Measurements from ENCODE around the gene MYB. TPM values are rescaled to one million over a fixed set of nuclear protein-coding genes. Genes with fewer than 3 reads are reported as not detected.

MYB gene
- total RNA-seq, 2 experiments from 2014 or later = 29.2 to 35.9 TPM

DNA sequence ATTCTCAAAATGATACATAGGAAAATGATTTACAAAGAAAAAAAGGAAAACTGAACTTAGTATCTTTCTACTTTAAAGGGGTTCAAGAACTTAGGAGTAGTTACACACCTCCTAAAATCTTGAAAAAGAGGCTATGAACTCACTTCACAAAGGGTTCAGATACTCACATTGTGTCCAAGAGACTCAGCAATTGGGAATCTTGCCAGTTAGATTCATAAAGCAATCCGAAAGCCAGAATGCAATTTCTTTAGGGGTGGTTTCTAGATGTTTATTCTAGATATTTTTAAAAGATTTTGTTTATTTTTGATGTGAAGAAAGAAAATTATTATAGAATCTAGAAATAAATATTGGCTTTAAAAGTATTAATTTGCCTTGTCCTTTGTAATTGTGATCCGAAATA is 1.7 kb upstream of the MYB start:
- no peaks in the 10 kb centered on the region for H3K27me3 Mint-ChIP-seq
- ATAC-seq (no peak), DNase-seq (no peak)
- intact Hi-C loops (cut with DNase I, micrococcal nuclease) = no loop called here
- no peak overlapping the region for H3K27ac Mint-ChIP-seq
- no peak overlapping the region for H3K4me3 Mint-ChIP-seq
- CTCF ChIA-PET = interaction anchor here (0.9 to 1.9 kb wide), 6 partner anchors 17 to 92 kb away, joined by 3 to 6 read pairs (median 4); no protein-coding TSS in a partner anchor
- no peaks in the 10 kb centered on the region for H3K9me3 Mint-ChIP-seq (ENCODE audit: low read depth)
- H3K36me3 Mint-ChIP-seq (ENCODE audit: low read depth) = peaks cover 8% of the 10 kb centered on the region
- POLR2A ChIA-PET = interaction anchor here (0.7 to 0.8 kb wide), 3 partner anchors 38 to 135 kb away, joined by 3 to 6 read pairs (median 4); no protein-coding TSS in a partner anchor
- peaks cover 32% of the 10 kb centered on the region for H3K4me1 Mint-ChIP-seq

DNA sequence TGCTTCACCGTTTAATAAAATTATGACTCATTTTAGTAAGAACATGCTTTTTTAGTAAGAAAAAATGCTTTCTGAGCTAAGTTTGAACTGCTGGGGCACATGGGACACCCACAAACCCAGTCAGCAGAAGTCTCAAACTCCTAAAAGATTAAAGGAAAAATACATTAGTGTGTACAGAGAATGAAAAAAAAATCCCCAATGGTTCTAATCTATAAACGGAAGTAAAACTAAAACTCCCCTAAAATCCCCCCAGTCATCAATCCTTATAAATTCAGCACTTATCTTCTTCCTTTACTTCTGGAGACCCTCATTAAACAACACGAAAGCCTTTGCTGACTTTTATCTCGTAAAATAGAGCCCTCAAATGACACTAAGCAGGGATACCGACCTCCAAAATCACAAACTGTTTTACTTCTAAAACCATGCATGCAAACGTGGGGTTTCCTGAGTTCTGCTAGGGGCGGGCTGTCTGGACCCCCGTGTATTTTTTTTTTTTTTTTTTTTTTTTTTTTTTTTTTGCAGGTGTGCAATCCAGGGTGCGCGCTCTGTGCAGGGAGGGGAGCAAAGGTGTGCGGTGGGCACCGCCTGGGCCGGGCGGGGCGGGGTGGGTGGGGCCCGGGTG is 1.1 kb upstream of the MYB start:
- Mint-ChIP-seq H3K4me1 (peaks cover 33% of the 10 kb centered on the region), H3K36me3 (ENCODE audit: low read depth) (peaks cover 8% of the 10 kb centered on the region), H3K4me3 (peak overlapping the region; percentile 75), H3K27me3 (no peaks in the 10 kb centered on the region), H3K27ac (peak overlapping the region; percentile 93), H3K9me3 (ENCODE audit: low read depth) (no peaks in the 10 kb centered on the region)
- intact Hi-C loops (cut with DNase I, micrococcal nuclease) = loop anchor here (1.0 to 10.0 kb wide), 6 partner anchors 10 to 1228 kb away; partner anchors contain the start of gene TBPL1 (in 1 of the 2)
- peak; percentile 2 for ATAC-seq
- DNase-seq = peak; percentile 52
- CTCF ChIA-PET = interaction anchor here (0.9 to 1.8 kb wide), 7 partner anchors 23 to 92 kb away, joined by 3 to 6 read pairs (median 4); no protein-coding TSS in a partner anchor
- POLR2A ChIA-PET = interaction anchor here (0.7 to 1.5 kb wide), 4 partner anchors 39 to 167 kb away, joined by 3 to 10 read pairs (median 6); partner anchors contain the start of gene HBS1L

DNA sequence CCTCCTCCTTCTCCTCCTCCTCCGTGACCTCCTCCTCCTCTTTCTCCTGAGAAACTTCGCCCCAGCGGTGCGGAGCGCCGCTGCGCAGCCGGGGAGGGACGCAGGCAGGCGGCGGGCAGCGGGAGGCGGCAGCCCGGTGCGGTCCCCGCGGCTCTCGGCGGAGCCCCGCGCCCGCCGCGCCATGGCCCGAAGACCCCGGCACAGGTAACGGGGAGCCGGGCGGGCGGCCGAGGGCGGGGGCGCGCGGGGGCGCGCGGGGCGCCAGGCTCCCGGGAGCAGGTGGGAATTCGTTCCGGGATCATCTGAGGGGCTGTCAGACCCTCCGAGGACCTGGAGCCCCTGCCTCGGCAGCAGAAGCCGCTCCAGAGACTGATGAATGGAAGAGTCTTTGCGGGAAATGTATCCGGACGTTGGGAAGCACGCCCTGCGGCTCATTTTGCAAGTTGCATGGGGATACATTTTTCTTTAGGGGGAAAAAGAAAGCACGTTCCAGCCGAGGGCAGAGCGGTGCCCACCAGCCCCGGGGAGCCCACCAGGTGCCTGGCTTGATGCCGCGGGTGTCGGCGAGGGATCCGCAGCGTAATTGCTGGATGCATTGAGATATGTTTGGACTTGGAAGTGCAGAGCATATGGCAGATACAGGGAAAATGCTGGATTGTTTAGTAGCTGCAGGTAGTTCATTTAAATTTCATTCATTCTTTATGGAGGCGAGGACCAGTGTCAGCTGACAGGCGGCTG is 394 bp downstream of the MYB start:
- peak overlapping the region; percentile 91 for H3K4me3 Mint-ChIP-seq
- DNase-seq (peak; percentile 29), ATAC-seq (no peak)
- peaks cover 36% of the 10 kb centered on the region for H3K4me1 Mint-ChIP-seq
- no peaks in the 10 kb centered on the region for H3K9me3 Mint-ChIP-seq (ENCODE audit: low read depth)
- CTCF ChIA-PET = interaction anchor here (0.6 to 1.8 kb wide), 7 partner anchors 13 to 126 kb away, joined by 3 to 6 read pairs (median 4); partner anchors contain the start of gene HBS1L
- H3K27me3 Mint-ChIP-seq = no peaks in the 10 kb centered on the region
- peaks cover 18% of the 10 kb centered on the region for H3K36me3 Mint-ChIP-seq (ENCODE audit: low read depth)
- peak overlapping the region; percentile 93 for H3K27ac Mint-ChIP-seq
- POLR2A ChIA-PET = interaction anchor here (0.8 to 1.5 kb wide), 5 partner anchors 12 to 168 kb away, joined by 3 to 10 read pairs (median 6); partner anchors contain the start of gene HBS1L
- intact Hi-C loops (cut with DNase I, micrococcal nuclease) = loop anchor here (2.0 to 10.0 kb wide), 6 partner anchors 149 to 1229 kb away; partner anchors contain the start of gene TBPL1 (in 1 of the 2)

DNA sequence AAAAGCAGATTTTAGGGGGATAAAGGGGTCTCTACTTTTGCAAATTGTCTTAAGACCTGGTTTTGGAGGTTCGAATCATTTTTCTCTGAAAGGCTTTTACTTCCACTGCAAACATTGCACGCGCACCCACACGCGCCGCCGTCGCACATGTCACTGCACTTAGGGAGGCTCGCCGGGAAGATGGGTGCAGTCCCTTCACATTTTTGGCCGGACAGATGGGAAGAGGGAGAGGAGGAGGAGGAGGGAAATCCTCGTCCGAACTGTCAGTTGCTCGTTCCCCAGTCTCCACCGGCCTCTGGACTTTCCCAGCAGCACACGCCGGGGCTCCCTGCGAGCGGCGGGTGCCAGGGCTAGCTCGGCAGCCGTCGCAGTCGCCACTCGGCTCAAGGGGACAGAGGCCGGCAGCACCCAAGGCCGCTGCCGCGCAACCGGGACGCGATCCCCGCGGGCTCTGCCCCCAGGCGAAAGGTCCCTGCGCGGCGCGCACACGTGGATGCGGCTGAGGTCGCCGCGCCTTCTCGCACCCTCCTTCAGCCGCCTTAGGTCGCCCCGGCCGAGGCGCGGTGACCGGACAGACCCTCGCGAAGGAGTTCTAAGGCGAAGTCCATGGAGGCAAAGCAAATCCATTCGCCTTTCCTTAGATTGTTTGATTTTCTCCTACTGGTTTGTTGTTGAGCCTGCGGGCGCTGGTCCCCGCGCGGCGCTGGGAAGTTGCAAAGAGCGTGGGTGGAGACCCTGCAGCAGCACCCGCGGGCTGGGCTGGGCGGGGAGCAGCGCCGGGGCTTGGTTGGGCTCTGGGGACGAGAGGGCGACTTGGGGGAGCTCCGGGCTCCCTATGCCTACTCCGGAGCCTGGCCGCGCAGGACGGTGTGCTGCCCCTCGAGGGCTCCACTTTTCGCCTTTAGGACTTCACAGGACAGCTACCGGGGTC is 1.2 kb downstream of the MYB start:
- intact Hi-C loops (cut with DNase I, micrococcal nuclease) = loop anchor here (1.0 to 10.0 kb wide), 20 partner anchors 12 to 1230 kb away; partner anchors contain the start of genes HBS1L (in 1 of the 2) and TBPL1 (in 1 of the 2)
- peak; percentile 5 for ATAC-seq
- ChIA-PET CTCF (interaction anchor here (0.6 to 2.4 kb wide), 7 partner anchors 14 to 474 kb away, joined by 3 to 6 read pairs (median 3); partner anchors contain the start of gene HBS1L), POLR2A (interaction anchor here (1.0 to 2.7 kb wide), 4 partner anchors 19 to 128 kb away, joined by 3 to 14 read pairs (median 6); partner anchors contain the start of gene HBS1L)
- Mint-ChIP-seq H3K36me3 (ENCODE audit: low read depth) (peaks cover 23% of the 10 kb centered on the region), H3K9me3 (ENCODE audit: low read depth) (no peaks in the 10 kb centered on the region), H3K4me1 (peaks cover 32% of the 10 kb centered on the region), H3K27me3 (no peaks in the 10 kb centered on the region), H3K27ac (peak overlapping the region; percentile 93), H3K4me3 (peak overlapping the region; percentile 91)
- peak; percentile 72 for DNase-seq

DNA sequence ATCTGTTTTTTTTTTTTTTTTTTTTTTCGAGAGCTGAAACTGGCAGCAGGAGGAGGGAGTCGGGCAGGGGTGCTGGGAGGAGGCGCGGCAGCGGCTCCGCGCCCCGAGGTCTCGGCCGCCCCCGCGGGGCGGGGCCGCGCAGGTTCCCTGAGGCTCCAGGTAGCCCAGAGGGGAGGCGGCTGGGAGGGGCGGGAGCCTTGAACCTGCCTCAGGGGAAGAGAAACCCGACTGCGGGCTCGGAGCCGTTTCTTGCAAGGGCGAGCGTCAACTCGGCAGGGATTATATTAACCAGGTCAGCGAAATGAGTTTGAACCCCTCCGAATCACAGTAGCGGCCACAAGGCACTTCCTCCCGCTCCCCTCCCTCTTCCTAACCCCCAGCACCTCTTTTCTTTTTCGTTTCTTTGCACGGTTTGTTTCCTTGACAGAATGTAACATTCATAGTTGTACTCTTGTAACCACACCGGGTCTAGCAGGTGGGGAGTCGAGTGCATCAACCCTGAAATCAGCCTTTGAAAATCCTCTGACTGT is 2.0 kb downstream of the MYB start:
- ATAC-seq (peak; percentile 68), DNase-seq (peak; percentile 89)
- H3K4me3 Mint-ChIP-seq = peak overlapping the region; percentile 91
- peaks cover 27% of the 10 kb centered on the region for H3K36me3 Mint-ChIP-seq (ENCODE audit: low read depth)
- H3K27ac Mint-ChIP-seq = peak overlapping the region; percentile 93
- H3K4me1 Mint-ChIP-seq = peaks cover 30% of the 10 kb centered on the region
- ChIA-PET CTCF (interaction anchor here (0.6 to 2.6 kb wide), 24 partner anchors 10 to 225 kb away, joined by 3 to 19 read pairs (median 4); partner anchors contain the start of gene HBS1L), POLR2A (interaction anchor here (0.8 to 2.7 kb wide), 6 partner anchors 20 to 129 kb away, joined by 3 to 14 read pairs (median 4); partner anchors contain the start of gene HBS1L)
- intact Hi-C loops (cut with DNase I, micrococcal nuclease) = loop anchor here (1.0 to 10.0 kb wide), 20 partner anchors 13 to 1231 kb away; partner anchors contain the start of genes HBS1L (in 1 of the 2) and TBPL1 (in 1 of the 2)
- H3K9me3 Mint-ChIP-seq (ENCODE audit: low read depth) = no peaks in the 10 kb centered on the region
- no peaks in the 10 kb centered on the region for H3K27me3 Mint-ChIP-seq

DNA sequence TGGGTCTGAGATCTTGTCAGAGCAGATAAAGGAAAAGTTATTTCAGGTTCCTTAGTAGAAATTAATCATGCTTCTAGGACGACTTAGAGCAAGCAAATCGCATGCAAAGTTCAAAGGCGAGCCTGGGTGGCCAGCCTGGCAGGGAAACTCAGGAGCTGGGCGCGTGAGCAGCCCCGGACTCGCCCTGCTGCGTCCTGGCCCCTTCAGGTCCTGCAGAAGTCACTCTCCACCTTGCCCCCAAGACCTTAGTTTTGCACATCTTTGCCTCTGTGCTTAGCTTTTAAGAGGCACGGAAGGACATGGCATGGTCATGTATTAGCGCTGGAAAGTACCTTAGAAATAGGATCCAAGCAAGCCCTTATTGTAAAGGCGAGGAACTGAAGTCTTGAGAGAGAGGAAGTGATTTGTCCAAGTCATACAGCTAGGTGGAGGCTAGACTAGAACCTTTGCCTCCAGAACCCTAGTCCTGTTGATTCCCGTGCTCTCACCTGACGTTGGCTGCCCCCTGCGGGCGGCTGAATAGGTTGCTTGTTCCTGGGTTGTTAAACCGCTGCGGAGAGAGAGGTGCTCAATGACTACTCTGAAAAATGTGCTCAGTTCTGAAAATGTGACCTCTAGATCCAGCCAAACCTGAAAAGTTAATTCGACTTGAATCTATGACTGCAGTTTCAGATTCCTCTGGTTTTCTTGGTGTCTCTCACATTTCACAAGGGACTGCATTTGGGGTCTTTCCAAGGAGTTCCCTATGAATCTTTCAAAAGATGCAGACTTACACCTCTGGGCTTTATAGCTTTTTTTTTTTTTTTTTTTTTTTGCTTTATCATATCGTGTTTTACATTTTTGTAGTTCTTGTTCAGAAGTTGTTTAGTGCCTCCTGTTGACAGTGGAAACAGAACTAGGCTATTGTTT is 2.7 kb downstream of the MYB start:
- intact Hi-C loops (cut with DNase I, micrococcal nuclease) = loop anchor here (1.0 to 10.0 kb wide), 20 partner anchors 13 to 1231 kb away; partner anchors contain the start of genes HBS1L (in 1 of the 2) and TBPL1 (in 1 of the 2)
- peak; percentile 92 for DNase-seq
- Mint-ChIP-seq H3K36me3 (ENCODE audit: low read depth) (peaks cover 31% of the 10 kb centered on the region), H3K4me1 (peaks cover 26% of the 10 kb centered on the region), H3K27ac (peak overlapping the region; percentile 93), H3K27me3 (no peaks in the 10 kb centered on the region), H3K4me3 (peak overlapping the region; percentile 91), H3K9me3 (ENCODE audit: low read depth) (no peaks in the 10 kb centered on the region)
- POLR2A ChIA-PET = interaction anchor here (0.5 to 2.7 kb wide), 7 partner anchors 20 to 188 kb away, joined by 3 to 14 read pairs (median 3); partner anchors contain the start of gene HBS1L
- CTCF ChIA-PET = interaction anchor here (0.6 to 2.6 kb wide), 32 partner anchors 9 to 224 kb away, joined by 3 to 19 read pairs (median 4); partner anchors contain the start of gene HBS1L
- ATAC-seq = peak; percentile 55

DNA sequence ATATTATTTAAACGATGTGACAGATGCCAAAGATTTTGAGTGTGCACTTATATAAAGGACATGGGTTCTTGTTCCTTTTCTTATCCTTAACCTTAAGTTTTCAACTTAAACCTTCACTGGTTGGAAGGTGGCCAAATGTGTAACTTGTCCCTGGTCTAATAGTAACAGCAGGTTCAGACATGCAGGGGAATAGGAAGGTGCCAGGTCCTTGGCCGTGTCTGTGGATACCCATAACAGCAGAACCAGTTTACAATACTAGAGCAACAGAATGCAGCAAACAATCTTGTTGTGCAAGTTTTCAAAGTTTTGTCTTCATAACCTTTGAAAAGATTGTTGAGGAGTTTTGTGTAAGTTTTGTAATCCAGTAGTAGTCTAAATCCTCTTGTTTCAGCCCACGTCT is 4.4 kb downstream of the MYB start:
- DNase-seq = no peak
- Mint-ChIP-seq H3K4me3 (no peak overlapping the region), H3K27me3 (no peaks in the 10 kb centered on the region), H3K4me1 (peaks cover 18% of the 10 kb centered on the region), H3K9me3 (ENCODE audit: low read depth) (no peaks in the 10 kb centered on the region), H3K36me3 (ENCODE audit: low read depth) (peaks cover 48% of the 10 kb centered on the region), H3K27ac (no peak overlapping the region)
- ChIA-PET CTCF (interaction anchor here (0.6 to 2.6 kb wide), 5 partner anchors 16 to 479 kb away, joined by 3 to 19 read pairs (median 3); no protein-coding TSS in a partner anchor), POLR2A (no interaction called here)
- ATAC-seq = no peak
- intact Hi-C loops (cut with DNase I, micrococcal nuclease) = loop anchor here in 1 of 2 experiments (10.0 kb wide), 2 partner anchors 941 to 1011 kb away; no protein-coding TSS in a partner anchor

DNA sequence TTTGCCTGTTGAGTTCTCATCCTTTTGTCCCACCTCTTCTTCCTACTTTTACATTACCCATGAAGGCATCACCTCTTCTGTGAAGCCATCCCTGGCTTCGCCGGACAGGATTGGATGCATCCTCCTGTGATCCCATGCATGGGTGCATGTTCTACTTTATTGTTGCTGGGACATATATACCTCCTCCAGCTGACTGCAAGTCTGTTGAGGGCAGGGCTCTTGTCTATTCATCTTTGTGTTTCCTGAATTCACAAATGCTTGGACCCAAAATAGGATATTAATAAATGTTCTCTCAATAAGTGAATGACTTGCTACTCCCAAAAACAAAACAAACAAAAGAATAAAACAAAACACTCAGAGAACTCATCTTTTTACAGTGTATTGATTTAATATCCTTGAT is 5.1 kb downstream of the MYB start:
- POLR2A ChIA-PET = no interaction called here
- ATAC-seq (no peak), DNase-seq (no peak)
- intact Hi-C loops (cut with DNase I, micrococcal nuclease) = loop anchor here in 1 of 2 experiments (10.0 kb wide), 2 partner anchors 941 to 1011 kb away; no protein-coding TSS in a partner anchor
- H3K27ac Mint-ChIP-seq = no peak overlapping the region
- H3K4me3 Mint-ChIP-seq = no peak overlapping the region
- no peaks in the 10 kb centered on the region for H3K9me3 Mint-ChIP-seq (ENCODE audit: low read depth)
- H3K36me3 Mint-ChIP-seq (ENCODE audit: low read depth) = peaks cover 48% of the 10 kb centered on the region
- peaks cover 17% of the 10 kb centered on the region for H3K4me1 Mint-ChIP-seq
- no peaks in the 10 kb centered on the region for H3K27me3 Mint-ChIP-seq
- CTCF ChIA-PET = interaction anchor here (1.0 kb wide), 1 partner anchor 8 kb away, joined by 3 read pairs; no protein-coding TSS in a partner anchor

DNA sequence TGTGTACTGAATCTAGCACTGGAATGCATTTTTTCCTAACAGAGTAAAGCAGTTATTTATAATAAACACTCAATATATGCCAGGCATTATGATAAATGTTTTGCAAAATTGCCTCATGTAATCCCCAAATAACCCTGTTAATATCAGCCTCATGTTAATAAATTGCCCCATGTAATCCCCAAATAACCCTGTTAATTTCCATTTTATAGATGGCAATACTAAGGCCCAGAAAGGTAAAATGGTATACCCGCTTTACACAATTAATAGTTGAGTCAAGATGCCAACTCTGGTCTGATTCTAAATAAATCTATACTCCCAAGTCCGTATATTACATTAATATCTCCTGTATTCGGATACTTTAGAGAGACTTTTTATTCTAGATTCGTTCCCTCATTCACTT is 6.3 kb downstream of the MYB start:
- intact Hi-C loops (cut with DNase I, micrococcal nuclease) = loop anchor here in 1 of 2 experiments (10.0 kb wide), 2 partner anchors 943 to 1013 kb away; no protein-coding TSS in a partner anchor
- peaks cover 50% of the 10 kb centered on the region for H3K36me3 Mint-ChIP-seq (ENCODE audit: low read depth)
- DNase-seq = no peak
- H3K27me3 Mint-ChIP-seq = no peaks in the 10 kb centered on the region
- CTCF ChIA-PET = interaction anchor here (0.9 kb wide), 1 partner anchor 66 kb away, joined by 3 read pairs; no protein-coding TSS in a partner anchor
- no peak overlapping the region for H3K27ac Mint-ChIP-seq
- H3K4me3 Mint-ChIP-seq = no peak overlapping the region
- POLR2A ChIA-PET = no interaction called here
- H3K4me1 Mint-ChIP-seq = peaks cover 17% of the 10 kb centered on the region
- no peak for ATAC-seq
- H3K9me3 Mint-ChIP-seq (ENCODE audit: low read depth) = no peaks in the 10 kb centered on the region
